Measurements from ENCODE around the gene FTCD.
"Not testable (repeated sequence)": the region's sequence is repeated elsewhere in the genome, so short reads cannot be mapped to it uniquely, and the experiment has no call there.

FTCD gene

DNA sequence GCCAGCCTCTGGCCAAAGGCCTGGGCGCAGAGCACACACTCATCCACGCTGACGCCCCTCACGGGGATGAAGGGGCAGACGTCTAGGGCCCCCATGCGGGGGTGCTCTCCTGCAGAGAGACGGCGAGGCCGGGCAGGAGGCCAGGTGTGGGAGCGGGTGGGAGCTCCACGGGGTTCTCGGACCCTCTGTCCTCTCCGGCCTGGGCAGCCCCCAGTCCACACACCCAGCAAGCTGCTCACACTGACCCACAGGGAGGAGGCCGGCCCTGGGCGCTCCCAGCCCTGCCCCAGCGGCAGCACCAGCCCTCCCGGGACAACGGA is 2.5 kb downstream of the FTCD start:
- Histone ChIP-seq H3K9me3 (ENCODE audit: control insufficient read depth, low read length) (no peaks in the 10 kb centered on the region), H3K4me3 (ENCODE audit: insufficient read depth, low read depth, low read length, poor library complexity, severe bottlenecking) (no peak overlapping the region), H3K36me3 (ENCODE audit: control insufficient read depth, insufficient read depth, low read length) (no peaks in the 10 kb centered on the region), H3K4me1 (ENCODE audit: control insufficient read depth, insufficient read depth, low read length, poor library complexity, severe bottlenecking) (no peaks in the 10 kb centered on the region), H3K27ac (ENCODE audit: insufficient read depth, low read length, poor library complexity, severe bottlenecking) (no peak overlapping the region), H3K27me3 (replicated peaks; ENCODE audit: control insufficient read depth, insufficient read depth, low read length, poor library complexity, severe bottlenecking) (no peaks in the 10 kb centered on the region)
- no peak for DNase-seq

DNA sequence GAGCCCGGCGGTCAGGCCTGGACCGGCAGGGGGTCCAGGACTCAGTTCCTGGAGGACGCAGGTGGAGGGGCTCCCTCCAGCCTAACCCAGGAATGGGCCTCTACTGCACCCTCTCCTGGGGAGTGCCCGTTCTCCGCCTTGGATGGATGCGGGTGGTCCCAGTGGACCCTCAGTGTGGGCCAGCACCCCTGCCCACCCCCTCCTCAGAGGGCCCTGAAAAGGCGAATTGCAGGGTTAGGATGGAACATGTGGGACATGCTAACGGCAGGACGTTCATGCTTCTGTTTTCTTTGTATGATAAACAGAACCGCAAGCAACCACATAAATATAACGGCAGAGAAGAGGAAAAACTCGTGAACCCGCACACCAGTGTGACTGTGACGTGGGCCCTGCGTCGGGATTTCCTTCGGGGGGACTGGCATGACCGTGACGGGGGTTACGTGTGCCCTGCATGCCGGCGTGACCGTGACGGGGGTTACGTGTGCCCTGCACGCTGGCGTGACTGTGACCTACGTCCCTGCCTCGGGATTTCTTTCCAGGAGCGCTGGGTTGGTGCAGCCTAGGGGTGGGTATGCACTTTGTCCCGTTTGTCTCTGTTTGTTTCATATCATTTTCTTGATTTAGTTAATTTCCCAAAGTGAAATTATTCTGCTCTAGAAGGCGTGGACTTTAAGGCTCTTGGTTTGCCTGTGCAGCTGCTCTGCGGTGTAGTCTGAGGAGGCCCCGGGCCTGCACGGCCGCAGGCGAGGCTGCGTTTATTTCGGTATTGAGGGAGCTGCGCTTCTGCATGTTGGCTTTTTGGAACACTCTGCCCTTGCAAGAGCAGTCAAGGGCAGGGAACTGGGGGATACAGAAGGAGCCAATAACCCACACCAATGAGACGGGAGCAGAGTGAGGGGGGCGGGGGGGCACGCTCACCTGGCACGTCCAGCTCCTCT is 3.1 kb downstream of the FTCD start:
- Histone ChIP-seq H3K4me3 (ENCODE audit: insufficient read depth, low read depth, low read length, poor library complexity, severe bottlenecking) (no peak overlapping the region), H3K9me3 (ENCODE audit: control insufficient read depth, low read length) (no peaks in the 10 kb centered on the region), H3K27me3 (replicated peaks; ENCODE audit: control insufficient read depth, insufficient read depth, low read length, poor library complexity, severe bottlenecking) (no peaks in the 10 kb centered on the region), H3K36me3 (ENCODE audit: control insufficient read depth, insufficient read depth, low read length) (no peaks in the 10 kb centered on the region), H3K4me1 (ENCODE audit: control insufficient read depth, insufficient read depth, low read length, poor library complexity, severe bottlenecking) (no peaks in the 10 kb centered on the region), H3K27ac (ENCODE audit: insufficient read depth, low read length, poor library complexity, severe bottlenecking) (no peak overlapping the region)
- DNase-seq, result no peak

DNA sequence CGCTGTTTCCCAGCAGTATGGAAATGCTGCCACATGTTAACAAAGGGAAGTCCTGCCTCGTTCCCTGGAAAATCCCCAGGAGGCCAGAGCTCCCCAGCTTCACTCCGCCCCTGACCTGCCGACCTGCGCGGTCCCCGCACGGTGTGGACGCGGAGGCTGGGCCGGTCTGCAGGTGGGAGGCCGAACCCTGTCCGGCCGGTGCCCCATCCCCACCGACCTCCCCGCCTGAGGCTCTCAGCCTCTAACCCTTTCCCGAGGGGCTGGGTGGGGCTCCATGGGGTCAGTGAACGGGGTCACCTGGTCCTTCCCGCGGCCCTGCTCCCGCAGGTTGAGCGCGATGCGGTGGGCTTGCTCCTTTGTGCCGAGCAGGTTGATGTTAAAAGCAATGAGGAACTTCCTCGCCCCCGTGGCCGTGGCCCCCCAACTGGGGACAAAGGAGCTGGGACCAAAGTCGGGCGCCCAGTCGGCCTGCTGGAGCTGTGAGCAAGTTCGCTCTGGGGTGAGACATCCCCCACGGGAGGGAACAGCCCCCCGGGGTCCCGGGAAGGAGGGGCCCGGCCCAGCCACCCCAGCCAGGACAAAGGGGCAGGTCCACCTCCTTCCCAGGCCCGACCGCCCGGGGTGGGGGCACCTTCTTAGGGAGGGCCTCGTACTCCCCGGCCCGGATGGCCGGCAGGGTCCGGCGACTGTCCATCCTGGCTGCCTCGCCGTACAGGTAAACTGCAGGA is 4.0 kb downstream of the FTCD start:
- Histone ChIP-seq H3K27me3 (replicated peaks; ENCODE audit: control insufficient read depth, insufficient read depth, low read length, poor library complexity, severe bottlenecking) (no peaks in the 10 kb centered on the region), H3K9me3 (ENCODE audit: control insufficient read depth, low read length) (no peaks in the 10 kb centered on the region), H3K36me3 (ENCODE audit: control insufficient read depth, insufficient read depth, low read length) (no peaks in the 10 kb centered on the region), H3K4me1 (ENCODE audit: control insufficient read depth, insufficient read depth, low read length, poor library complexity, severe bottlenecking) (no peaks in the 10 kb centered on the region), H3K27ac (ENCODE audit: insufficient read depth, low read length, poor library complexity, severe bottlenecking) (no peak overlapping the region), H3K4me3 (ENCODE audit: insufficient read depth, low read depth, low read length, poor library complexity, severe bottlenecking) (no peak overlapping the region)
- DNase-seq, result no peak

DNA sequence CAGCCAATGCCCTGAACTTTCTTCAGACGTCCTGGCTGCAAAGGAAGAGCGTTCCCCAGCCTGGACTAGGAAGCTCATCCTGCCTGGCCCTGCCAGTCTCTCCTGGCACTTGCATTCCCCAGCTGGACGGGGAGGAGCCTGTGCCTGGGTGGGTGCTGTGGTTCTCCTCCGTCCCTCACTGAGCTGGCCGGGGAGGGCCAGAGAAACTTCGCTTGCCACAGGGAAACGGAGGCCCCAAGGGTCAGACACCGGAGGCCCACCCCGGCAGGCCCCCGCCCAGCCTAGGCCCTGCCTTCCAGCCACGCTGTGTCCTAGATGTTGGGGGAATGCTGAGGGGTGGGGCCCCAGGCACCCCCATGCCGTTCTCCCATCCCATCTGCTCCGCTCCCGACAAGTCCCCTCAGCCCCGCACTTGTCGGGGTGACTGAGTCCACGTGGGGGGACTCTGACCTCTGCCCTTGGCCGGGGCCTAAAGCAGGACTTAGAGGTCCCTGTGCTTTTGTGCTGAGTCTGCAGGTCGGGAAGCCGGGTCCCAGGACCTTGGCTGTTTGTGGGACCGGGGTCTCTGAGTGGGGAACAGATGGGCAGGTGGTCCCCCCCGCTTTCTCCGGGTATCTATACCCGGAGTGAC is 4.8 kb downstream of the FTCD start:
- no peak for DNase-seq
- no peak overlapping the region for H3K4me3 ChIP-seq (ENCODE audit: insufficient read depth, low read depth, low read length, poor library complexity, severe bottlenecking)
- no peaks in the 10 kb centered on the region for H3K9me3 ChIP-seq (ENCODE audit: control insufficient read depth, low read length)
- H3K36me3 ChIP-seq (ENCODE audit: control insufficient read depth, insufficient read depth, low read length), result no peaks in the 10 kb centered on the region
- no peaks in the 10 kb centered on the region for H3K4me1 ChIP-seq (ENCODE audit: control insufficient read depth, insufficient read depth, low read length, poor library complexity, severe bottlenecking)
- H3K27ac ChIP-seq (ENCODE audit: insufficient read depth, low read length, poor library complexity, severe bottlenecking), result no peak overlapping the region
- no peaks in the 10 kb centered on the region for H3K27me3 ChIP-seq (replicated peaks; ENCODE audit: control insufficient read depth, insufficient read depth, low read length, poor library complexity, severe bottlenecking)

DNA sequence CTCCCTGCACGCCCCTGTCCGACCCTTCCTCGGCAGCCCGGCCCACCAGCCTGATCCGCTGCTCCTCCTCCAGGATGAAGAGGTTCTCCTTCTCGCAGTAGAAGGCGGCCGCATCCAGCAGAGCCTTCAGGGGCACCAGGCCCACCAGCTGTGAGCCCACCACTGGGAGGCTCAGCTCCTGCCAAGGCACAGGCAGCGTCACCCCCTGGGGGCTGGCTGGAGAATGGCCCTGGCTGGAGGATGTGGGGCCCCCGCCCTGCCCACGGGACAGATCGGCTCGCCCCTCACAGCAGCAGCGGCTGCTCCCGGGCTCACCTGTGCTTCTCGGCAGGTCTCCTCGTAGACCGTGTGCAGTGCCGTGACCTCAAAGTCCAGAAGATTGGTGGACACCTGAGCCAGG is 5.3 kb downstream of the FTCD start:
- DNase-seq, result no peak
- Histone ChIP-seq H3K4me3 (ENCODE audit: insufficient read depth, low read depth, low read length, poor library complexity, severe bottlenecking) (no peak overlapping the region), H3K9me3 (ENCODE audit: control insufficient read depth, low read length) (no peaks in the 10 kb centered on the region), H3K27me3 (replicated peaks; ENCODE audit: control insufficient read depth, insufficient read depth, low read length, poor library complexity, severe bottlenecking) (no peaks in the 10 kb centered on the region), H3K36me3 (ENCODE audit: control insufficient read depth, insufficient read depth, low read length) (no peaks in the 10 kb centered on the region), H3K27ac (ENCODE audit: insufficient read depth, low read length, poor library complexity, severe bottlenecking) (no peak overlapping the region), H3K4me1 (ENCODE audit: control insufficient read depth, insufficient read depth, low read length, poor library complexity, severe bottlenecking) (no peaks in the 10 kb centered on the region)

DNA sequence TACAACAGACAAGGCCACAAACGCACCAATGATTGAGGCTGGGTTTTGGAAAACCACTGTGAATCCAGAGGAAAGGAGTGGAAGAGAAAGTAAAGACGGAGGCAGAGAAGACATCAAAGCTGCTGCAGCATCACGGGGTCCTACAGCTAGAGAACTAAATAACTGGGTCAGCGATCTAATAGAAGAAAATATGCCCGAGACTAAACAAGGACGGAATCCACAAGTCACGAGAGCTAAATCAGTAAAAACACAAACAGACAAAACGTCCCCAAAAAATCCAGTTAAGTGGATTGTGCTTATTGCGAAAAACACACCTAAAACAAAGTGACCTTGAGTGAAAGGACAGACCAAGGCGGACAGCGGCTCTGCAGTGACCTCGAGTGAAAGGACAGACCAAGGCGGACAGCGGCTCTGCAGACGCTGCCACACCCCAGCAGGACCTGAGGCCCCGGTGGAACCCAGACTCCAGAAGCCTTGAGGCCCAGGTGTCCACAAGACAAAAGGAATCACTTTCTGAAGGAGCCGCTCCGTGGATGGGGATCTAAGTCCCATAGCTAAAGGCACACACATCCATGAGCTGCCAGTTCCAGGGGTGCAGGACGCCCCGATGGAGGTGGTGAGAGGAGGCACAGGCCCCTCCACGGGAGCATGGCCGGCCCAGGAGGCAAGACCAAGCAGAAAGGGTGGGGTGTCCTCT is 6.0 kb downstream of the FTCD start:
- no peak overlapping the region for H3K27ac ChIP-seq (ENCODE audit: insufficient read depth, low read length, poor library complexity, severe bottlenecking)
- DNase-seq, result no peak
- no peaks in the 10 kb centered on the region for H3K4me1 ChIP-seq (ENCODE audit: control insufficient read depth, insufficient read depth, low read length, poor library complexity, severe bottlenecking)

DNA sequence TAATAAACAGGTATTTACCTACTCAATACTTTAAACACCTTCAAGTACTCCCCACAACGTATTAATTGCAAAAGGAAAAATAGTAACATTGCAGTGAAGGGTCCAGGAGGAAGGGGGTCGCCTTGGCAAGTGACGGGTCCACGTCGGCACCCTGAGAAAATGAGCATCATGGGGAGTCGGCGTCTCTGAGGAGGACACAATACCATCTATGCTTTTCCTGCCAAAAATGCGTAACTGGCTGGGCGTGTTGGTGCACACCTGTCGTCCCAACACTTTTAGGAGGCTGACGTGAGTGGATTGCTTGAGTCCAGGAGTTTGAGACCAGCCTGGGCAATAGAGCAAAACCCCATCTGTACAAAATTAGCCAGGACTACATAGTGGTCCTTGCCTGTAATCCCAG is 7.3 kb downstream of the FTCD start:
- no peak for DNase-seq
- H3K4me3 ChIP-seq (ENCODE audit: insufficient read depth, low read depth, low read length, poor library complexity, severe bottlenecking), result no peak overlapping the region
- no peaks in the 10 kb centered on the region for H3K27me3 ChIP-seq (replicated peaks; ENCODE audit: control insufficient read depth, insufficient read depth, low read length, poor library complexity, severe bottlenecking)
- no peaks in the 10 kb centered on the region for H3K4me1 ChIP-seq (ENCODE audit: control insufficient read depth, insufficient read depth, low read length, poor library complexity, severe bottlenecking)
- no peak overlapping the region for H3K27ac ChIP-seq (ENCODE audit: insufficient read depth, low read length, poor library complexity, severe bottlenecking)
- H3K36me3 ChIP-seq (ENCODE audit: control insufficient read depth, insufficient read depth, low read length), result no peaks in the 10 kb centered on the region
- H3K9me3 ChIP-seq (ENCODE audit: control insufficient read depth, low read length), result no peaks in the 10 kb centered on the region

More for the DNA sequence above, 6.0 kb downstream of the FTCD start:
- H3K9me3 ChIP-seq (ENCODE audit: control insufficient read depth, low read length), result no peaks in the 10 kb centered on the region
- H3K4me3 ChIP-seq (ENCODE audit: insufficient read depth, low read depth, low read length, poor library complexity, severe bottlenecking), result no peak overlapping the region
- no peaks in the 10 kb centered on the region for H3K27me3 ChIP-seq (replicated peaks; ENCODE audit: control insufficient read depth, insufficient read depth, low read length, poor library complexity, severe bottlenecking)
- no peaks in the 10 kb centered on the region for H3K36me3 ChIP-seq (ENCODE audit: control insufficient read depth, insufficient read depth, low read length)

DNA sequence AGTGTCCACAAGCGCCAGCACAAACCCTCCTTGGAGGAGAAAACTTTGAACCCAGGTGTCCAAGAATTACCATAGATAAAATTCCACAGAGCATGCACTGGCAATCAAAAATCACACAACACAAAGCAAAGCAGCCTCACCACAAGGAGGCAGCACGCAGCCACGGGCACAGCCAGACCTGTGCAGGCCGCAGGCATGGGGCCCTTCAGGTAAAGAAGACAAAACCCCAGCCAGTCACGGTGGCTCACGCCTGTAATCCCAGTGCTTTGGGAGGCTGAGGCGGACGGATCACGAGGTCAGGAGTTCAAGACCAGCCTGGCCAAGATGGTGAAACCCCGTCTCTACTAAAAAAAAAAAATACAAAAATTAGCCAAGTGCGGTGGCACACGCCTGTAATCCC is 8.0 kb downstream of the FTCD start:
- DNase-seq; H3K4me1 ChIP-seq (ENCODE audit: control insufficient read depth, insufficient read depth, low read length, poor library complexity, severe bottlenecking); H3K4me3 ChIP-seq (ENCODE audit: insufficient read depth, low read depth, low read length, poor library complexity, severe bottlenecking); H3K27me3 ChIP-seq (replicated peaks; ENCODE audit: control insufficient read depth, insufficient read depth, low read length, poor library complexity, severe bottlenecking); H3K36me3 ChIP-seq (ENCODE audit: control insufficient read depth, insufficient read depth, low read length); H3K9me3 ChIP-seq (ENCODE audit: control insufficient read depth, low read length); H3K27ac ChIP-seq (ENCODE audit: insufficient read depth, low read length, poor library complexity, severe bottlenecking): not testable (repeated sequence)

DNA sequence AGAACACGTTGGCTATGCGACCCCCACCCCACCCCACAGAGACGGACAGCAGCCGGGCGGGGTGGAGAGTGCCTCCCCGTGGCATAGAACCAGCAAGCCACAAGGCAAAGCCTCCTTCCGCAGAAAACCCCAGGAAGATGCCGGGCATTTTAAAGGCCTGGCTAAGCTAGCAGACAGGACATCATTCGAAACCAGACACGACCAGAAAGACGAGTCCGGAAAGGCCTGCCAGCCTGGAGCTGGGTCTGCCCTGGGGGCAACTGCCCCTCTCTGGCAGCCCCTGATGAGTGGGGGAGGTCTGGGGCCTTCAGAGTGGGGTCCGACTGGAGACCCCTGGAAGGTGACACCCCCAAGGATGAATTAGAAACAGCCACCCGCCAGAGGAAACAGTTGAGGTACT is 8.5 kb downstream of the FTCD start:
- Histone ChIP-seq H3K27ac (ENCODE audit: insufficient read depth, low read length, poor library complexity, severe bottlenecking) (no peak overlapping the region), H3K36me3 (ENCODE audit: control insufficient read depth, insufficient read depth, low read length) (no peaks in the 10 kb centered on the region), H3K4me1 (ENCODE audit: control insufficient read depth, insufficient read depth, low read length, poor library complexity, severe bottlenecking) (no peaks in the 10 kb centered on the region), H3K9me3 (ENCODE audit: control insufficient read depth, low read length) (no peaks in the 10 kb centered on the region), H3K27me3 (replicated peaks; ENCODE audit: control insufficient read depth, insufficient read depth, low read length, poor library complexity, severe bottlenecking) (no peaks in the 10 kb centered on the region), H3K4me3 (ENCODE audit: insufficient read depth, low read depth, low read length, poor library complexity, severe bottlenecking) (no peak overlapping the region)
- DNase-seq, result no peak
